GM12874 (cell line): ENCODE data around the gene SCLT1.

Experiments used
- TF ChIP-seq, protein P1 (sequence below): IDR thresholded peaks from 2 replicates; pipeline ENCODE4 v1.5.1; 2011; ENCODE audit warnings: low read depth, mild to moderate bottlenecking, control low read depth, low read length, moderate library complexity; ENCODE audit not compliant: insufficient read depth

The SCLT1 gene

GRCh38 chr4:128861856-128862518 is 231.4 kb downstream of the SCLT1 start:
- TF ChIP-seq, protein P1, sequence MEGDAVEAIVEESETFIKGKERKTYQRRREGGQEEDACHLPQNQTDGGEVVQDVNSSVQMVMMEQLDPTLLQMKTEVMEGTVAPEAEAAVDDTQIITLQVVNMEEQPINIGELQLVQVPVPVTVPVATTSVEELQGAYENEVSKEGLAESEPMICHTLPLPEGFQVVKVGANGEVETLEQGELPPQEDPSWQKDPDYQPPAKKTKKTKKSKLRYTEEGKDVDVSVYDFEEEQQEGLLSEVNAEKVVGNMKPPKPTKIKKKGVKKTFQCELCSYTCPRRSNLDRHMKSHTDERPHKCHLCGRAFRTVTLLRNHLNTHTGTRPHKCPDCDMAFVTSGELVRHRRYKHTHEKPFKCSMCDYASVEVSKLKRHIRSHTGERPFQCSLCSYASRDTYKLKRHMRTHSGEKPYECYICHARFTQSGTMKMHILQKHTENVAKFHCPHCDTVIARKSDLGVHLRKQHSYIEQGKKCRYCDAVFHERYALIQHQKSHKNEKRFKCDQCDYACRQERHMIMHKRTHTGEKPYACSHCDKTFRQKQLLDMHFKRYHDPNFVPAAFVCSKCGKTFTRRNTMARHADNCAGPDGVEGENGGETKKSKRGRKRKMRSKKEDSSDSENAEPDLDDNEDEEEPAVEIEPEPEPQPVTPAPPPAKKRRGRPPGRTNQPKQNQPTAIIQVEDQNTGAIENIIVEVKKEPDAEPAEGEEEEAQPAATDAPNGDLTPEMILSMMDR: no peak

DNA sequence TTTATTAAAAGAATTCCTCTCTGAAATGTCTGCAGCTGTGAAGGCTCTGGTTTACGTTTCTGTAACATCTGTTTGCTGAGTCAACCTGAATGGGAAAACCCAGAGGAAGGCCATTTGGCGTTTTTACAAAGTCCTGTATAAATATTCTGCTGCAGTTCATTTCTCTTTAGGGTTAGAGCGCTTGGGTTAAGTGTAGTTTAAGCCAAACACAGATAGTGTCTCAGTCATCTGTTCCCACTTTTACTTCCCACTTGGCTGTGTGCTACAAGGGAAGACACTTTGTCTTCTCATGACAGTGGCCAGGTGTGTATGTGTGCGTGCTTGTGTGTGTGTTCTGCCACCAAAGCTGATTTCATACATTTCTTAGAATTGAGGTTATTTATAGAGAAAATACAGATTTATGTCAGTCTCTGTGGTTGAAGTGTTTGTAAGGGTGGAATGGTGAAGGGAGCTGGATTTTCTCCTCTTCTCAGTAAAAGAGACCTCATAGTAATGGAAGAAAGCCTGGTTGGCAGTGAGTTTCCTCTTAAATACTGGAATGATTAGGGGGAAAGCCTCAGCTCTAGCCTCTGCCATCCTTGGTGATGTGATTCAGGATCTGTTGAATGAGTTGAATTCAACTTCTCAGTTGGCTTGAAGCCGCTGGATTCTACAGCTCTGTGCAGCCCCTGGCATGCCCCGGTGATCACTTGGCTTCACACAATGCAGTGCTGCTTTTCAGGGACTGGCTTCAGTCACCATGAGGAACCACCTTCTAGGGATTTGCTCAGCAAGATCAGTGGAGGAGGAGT is 233.3 kb downstream of the SCLT1 start:
- TF ChIP-seq, protein P1: no peak

DNA sequence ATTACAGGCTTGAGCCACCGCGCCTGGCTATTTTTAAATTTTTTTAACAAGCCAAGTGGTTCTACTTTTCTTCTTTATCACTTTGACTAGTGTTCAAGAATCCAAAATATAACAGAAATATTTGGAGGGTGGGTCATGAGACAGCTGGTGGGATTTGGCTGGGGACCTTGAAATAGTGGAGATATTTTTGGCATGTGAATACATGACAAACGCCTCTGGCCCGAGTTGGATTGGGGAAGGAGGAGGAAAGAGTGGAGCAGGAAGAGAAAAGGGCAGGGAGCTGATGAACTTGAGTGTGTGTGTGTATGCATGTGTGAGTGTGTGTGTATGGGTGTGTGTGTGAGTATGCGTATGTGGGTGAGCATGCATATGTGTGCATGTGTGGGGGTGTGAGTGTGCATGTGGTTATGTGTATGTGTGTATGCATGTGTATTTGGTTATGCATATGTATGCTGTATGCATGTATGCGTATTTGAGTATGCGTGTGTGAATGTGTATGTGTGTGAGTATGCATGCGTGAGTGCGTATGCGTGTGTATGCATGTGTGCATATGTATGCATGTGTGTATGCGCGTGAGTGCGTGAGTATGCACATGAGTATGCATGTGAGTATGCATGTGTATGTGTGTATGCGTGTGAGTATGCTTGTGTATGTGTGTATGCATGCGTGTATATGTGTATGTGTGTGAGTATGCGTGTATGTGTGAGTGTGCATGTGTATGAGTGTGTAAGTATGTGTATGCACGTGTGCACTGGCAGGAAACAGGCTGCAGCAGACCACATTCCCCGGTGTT is 234.3 kb downstream of the SCLT1 start:
- TF ChIP-seq, protein P1: no peak

DNA sequence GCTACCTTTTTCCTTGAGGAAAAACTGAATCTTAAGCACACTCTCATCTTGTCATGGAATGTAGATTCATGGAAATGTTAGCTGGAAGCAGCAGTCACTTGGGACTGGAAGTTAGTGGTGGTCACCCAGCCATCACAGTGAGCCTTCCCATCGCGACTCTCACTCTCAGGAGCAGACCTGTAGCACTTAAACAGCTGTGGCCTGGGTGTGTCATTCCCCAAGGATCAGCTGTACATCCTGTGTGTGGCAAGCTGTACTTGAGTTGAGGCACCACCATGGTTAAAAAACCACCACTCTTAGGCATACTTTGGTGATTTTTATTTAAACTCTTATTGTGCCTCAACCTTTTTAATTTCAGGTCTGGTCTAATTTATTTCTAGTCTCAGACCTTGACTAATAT is 237.1 kb downstream of the SCLT1 start:
- TF ChIP-seq, protein P1: no peak

- TF ChIP-seq, protein P1: no peak
Measured at GRCh38 chr4:128855621-128856020, 237.7 kb downstream of the SCLT1 start.

- TF ChIP-seq, protein P1: no peak
Measured at GRCh38 chr4:128854433-128854832, 238.9 kb downstream of the SCLT1 start.

DNA sequence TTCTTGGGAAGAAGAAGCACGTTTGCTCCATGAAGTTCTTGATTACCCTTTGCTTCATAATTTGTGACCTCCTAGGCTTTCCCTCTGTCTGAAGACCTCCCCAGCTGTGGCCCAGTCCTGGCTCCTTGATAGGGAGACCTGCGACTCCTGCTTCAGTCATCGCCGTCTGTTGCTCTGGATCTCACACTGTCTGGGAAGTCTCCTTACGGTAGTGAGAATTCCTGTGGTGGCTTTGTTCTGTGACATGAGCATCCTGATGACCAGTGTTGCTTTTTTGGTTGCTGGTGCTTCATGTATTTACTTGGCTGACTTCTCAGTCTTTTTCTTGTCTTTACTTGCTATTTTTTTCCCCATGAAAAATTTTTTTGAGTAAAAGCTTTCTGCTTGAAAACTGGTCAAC is 239.6 kb downstream of the SCLT1 start:
- TF ChIP-seq, protein P1: no peak
